Measurements from ENCODE around the gene SSH3. TPM values are rescaled to one million over a fixed set of nuclear protein-coding genes. Genes with fewer than 3 reads are reported as not detected.
A peak's percentile ranks its signal among the peaks of the same experiment; 100 is the strongest.
"Not testable (repeated sequence)": the region's sequence is repeated elsewhere in the genome, so short reads cannot be mapped to it uniquely, and the experiment has no call there.

The SSH3 gene
- total RNA-seq, 1 donor from 2014 or later: 3.3 TPM

DNA sequence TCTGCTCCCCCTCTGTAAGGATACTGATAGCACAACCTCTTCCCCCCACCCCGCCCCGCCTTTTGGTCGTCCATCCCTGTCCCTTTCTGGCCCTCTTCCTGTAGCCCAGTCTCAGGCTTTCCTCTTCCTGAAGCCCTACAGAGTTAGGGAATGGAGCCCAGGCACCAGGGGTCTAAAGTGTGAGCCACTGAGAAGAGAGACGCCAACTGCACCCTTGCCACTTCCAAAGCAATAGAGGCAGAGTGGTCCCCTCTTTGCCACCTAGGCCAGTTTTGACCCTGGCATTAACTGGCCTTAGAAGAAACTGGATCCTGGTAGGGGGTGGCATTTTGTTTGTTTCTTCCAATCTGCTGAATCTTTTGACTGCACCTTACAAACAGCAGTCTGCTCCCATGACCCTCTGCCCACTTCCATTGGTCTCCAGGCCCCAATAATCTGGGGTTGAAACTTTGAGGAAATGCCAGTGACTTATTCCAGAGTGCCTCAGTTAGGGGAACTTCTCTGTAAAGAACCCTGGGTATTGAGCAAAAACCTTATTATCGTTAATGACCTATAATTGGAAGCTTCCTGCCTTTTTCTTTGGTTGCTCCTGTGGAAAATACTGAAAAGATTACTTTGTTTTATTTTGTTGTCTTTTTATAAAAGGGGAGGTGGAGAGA is 46.7 kb upstream of the SSH3 start:
- Mint-ChIP-seq H3K36me3 (ENCODE audit: low read depth) (peaks cover 16% of the 10 kb centered on the region), H3K27me3 (ENCODE audit: low read depth) (no peaks in the 10 kb centered on the region), H3K27ac (ENCODE audit: unreplicated experiment) (no peak overlapping the region), H3K9me3 (no peaks in the 10 kb centered on the region), H3K4me3 (peak overlapping the region; percentile 18), H3K4me1 (peaks cover 8% of the 10 kb centered on the region)
- TF ChIP-seq, protein P1, sequence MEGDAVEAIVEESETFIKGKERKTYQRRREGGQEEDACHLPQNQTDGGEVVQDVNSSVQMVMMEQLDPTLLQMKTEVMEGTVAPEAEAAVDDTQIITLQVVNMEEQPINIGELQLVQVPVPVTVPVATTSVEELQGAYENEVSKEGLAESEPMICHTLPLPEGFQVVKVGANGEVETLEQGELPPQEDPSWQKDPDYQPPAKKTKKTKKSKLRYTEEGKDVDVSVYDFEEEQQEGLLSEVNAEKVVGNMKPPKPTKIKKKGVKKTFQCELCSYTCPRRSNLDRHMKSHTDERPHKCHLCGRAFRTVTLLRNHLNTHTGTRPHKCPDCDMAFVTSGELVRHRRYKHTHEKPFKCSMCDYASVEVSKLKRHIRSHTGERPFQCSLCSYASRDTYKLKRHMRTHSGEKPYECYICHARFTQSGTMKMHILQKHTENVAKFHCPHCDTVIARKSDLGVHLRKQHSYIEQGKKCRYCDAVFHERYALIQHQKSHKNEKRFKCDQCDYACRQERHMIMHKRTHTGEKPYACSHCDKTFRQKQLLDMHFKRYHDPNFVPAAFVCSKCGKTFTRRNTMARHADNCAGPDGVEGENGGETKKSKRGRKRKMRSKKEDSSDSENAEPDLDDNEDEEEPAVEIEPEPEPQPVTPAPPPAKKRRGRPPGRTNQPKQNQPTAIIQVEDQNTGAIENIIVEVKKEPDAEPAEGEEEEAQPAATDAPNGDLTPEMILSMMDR (conservative IDR thresholded peaks at IDR 0.05): no peak
- DNase-seq (ENCODE audit: low read depth, low spot score): no peak

DNA sequence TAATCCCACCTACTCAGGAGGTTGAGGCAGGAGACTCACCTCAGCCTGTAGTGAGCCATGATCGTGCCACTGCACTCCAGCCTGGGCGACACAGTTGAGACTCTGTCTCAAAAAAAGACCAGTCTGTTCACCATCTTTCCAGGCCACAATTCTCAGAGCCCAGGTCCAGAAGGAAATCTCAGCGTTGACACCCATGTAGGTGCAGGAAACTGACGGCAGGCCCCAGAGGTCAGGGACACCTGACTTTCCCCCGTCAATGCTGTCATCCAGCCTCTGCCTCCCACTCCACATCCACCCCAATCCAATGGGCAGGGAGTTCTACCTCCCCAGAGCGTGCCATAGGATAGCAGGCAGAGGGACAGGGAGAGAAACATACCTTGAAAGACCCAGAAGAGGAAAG is 42.9 kb upstream of the SSH3 start:
- no peaks in the 10 kb centered on the region for H3K9me3 Mint-ChIP-seq
- no peak for DNase-seq (ENCODE audit: low read depth, low spot score)
- H3K27ac Mint-ChIP-seq (ENCODE audit: unreplicated experiment): no peak overlapping the region

DNA sequence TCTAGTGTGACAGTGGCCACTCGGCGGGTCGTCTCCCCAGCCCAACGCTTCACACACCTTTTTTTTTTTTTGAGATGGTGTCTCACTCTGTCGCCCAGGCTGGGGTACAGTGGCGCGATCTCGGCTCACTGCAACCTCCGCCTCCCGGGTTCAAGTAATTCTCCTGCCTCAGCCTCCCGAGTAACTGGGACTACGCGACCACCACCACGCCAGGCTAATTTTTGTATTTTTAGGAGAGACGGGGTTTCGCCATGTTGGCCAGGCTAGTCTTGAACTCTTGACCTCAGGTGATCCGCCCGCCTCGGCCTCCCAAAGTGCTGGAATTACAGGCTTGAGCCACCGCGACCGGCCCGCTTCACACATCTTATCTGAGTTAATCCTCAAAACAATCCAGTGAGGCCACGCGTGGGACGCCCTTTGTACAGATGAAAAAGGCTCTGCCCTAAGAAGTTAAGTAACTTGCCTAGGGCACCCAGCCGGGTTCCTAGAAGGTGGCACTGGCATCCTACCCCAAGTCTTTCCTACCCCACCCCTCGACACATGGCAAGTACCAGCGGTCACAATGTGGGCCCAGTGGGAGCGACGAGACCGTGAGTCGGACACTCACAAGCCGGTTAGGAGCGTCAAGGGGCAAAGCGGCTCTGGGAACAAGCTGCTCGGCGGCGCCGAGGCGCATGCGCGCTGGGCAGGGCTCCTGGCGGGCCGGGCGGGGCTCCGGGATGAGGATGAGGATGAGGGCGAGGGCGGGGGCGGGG is 42.3 kb upstream of the SSH3 start:
- peak; percentile 61 for DNase-seq (ENCODE audit: low read depth, low spot score)
- H3K27ac Mint-ChIP-seq (ENCODE audit: unreplicated experiment); H3K27me3 Mint-ChIP-seq (ENCODE audit: low read depth); H3K9me3 Mint-ChIP-seq; H3K36me3 Mint-ChIP-seq (ENCODE audit: low read depth): not testable (repeated sequence)
- H3K4me1 Mint-ChIP-seq: peaks cover 28% of the 10 kb centered on the region
- peak overlapping the region; percentile 85 for H3K4me3 Mint-ChIP-seq

More for the DNA sequence above, 42.9 kb upstream of the SSH3 start:
- Mint-ChIP-seq H3K27me3 (ENCODE audit: low read depth) (peaks cover 3% of the 10 kb centered on the region), H3K4me1 (peaks cover 23% of the 10 kb centered on the region), H3K4me3 (peak overlapping the region; percentile 55), H3K36me3 (ENCODE audit: low read depth) (peaks cover 8% of the 10 kb centered on the region)
- TF ChIP-seq, protein P1 (conservative IDR thresholded peaks at IDR 0.05): no peak

DNA sequence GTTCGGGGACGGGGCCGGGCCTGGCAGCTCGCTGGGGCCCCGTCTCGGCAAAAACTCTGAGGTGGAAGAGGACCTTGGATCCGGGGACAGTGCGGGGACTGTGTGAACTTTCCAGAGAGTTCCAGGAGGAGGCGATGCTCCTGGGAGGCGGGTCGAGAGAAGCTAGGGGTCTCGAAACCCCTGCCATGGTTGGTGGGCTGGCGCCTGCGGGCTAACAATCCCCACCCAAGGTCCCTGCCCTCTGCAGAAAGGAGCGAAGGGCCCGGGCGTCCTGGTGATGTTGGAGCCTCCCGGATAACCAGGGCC is 41.7 kb upstream of the SSH3 start:
- Mint-ChIP-seq H3K27ac (ENCODE audit: unreplicated experiment) (no peak overlapping the region), H3K9me3 (no peaks in the 10 kb centered on the region), H3K4me1 (peaks cover 28% of the 10 kb centered on the region), H3K36me3 (ENCODE audit: low read depth) (peaks cover 4% of the 10 kb centered on the region), H3K4me3 (peak overlapping the region; percentile 62), H3K27me3 (ENCODE audit: low read depth) (peaks cover 3% of the 10 kb centered on the region)
- no peak for DNase-seq (ENCODE audit: low read depth, low spot score)
- TF ChIP-seq, protein P1 (conservative IDR thresholded peaks at IDR 0.05): peak; percentile 27

DNA sequence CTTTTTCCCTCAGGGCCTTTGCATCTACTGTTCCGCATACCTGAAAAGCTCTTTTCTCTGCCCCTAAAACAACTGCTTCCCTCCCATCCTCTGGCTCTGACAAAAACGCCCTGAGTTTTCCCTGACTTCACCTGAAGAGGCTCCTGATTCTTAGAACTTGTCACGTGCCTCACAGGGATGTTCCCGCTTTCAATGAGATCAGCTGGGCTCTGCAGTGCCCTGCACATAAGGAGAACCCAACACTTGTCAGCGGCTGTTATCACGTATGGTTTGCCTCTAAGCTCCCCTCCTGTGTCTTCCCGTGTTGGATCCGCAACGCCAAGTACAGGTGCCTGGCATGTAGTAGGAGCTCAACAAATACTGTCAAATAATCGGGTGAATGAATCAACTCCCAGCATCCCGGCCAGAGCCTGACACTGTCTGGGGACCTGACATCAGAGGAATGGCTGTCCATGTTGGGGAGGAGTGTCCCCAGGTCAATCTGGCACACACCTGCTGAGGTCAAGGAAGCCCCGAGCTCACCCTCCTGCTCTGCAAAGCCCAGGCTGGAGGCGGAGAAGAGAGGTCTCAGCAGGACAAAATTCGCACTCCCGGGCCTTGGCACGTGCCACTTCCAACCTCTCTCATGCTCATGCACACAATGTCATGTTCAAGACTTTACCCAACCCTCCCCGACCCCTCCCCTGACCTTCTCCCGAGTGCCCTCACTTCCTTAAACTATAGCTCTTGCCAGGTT is 41.2 kb upstream of the SSH3 start:
- H3K27me3 Mint-ChIP-seq (ENCODE audit: low read depth): peaks cover 3% of the 10 kb centered on the region
- H3K4me1 Mint-ChIP-seq: peaks cover 28% of the 10 kb centered on the region
- DNase-seq (ENCODE audit: low read depth, low spot score): no peak
- TF ChIP-seq, protein P1 (conservative IDR thresholded peaks at IDR 0.05): no peak
- peak overlapping the region; percentile 76 for H3K4me3 Mint-ChIP-seq
- H3K27ac Mint-ChIP-seq (ENCODE audit: unreplicated experiment): no peak overlapping the region
- H3K9me3 Mint-ChIP-seq: no peaks in the 10 kb centered on the region
- H3K36me3 Mint-ChIP-seq (ENCODE audit: low read depth): peaks cover 4% of the 10 kb centered on the region

Measured in neural crest cell (in vitro differentiated cells).